SU-DHL-6 (cell line): ENCODE data around the gene SLC6A7.

Experiments
- H2AFZ ChIP-seq: fragments of 200-600 bp; sonication (generic); 2 replicates; pipeline ENCODE4 v1.6.1; 2014; ENCODE audit warnings: low read depth, mild to moderate bottlenecking, moderate library complexity, mixed read lengths, antibody characterized with exemption, low read length; ENCODE audit not compliant: severe bottlenecking
- H3F3A ChIP-seq: fragments of 200-600 bp; shearing (Covaris generic); 2 replicates; pipeline ENCODE4 v1.6.0; 2016; ENCODE audit warnings: antibody characterized with exemption, mild to moderate bottlenecking; ENCODE audit not compliant: insufficient read depth
- H3K27ac ChIP-seq: fragments of 200-600 bp; sonication (generic); 2 replicates; pipeline ENCODE4 v1.5.1; 2016; ENCODE audit warnings: low read depth, mild to moderate bottlenecking, low read length, moderate library complexity, mixed read lengths
- H3K27me3 ChIP-seq: fragments of 200-600 bp; sonication (generic), shearing (Covaris generic); 2 replicates; pipeline ENCODE4 v1.6.0; 2014; ENCODE audit warnings: mild to moderate bottlenecking, low read length
- H3K36me3 ChIP-seq: fragments of 200-600 bp; sonication (generic); 2 replicates; pipeline ENCODE4 v1.6.1; 2014; ENCODE audit warnings: mild to moderate bottlenecking, low read length, mixed read lengths
- H3K4me2 ChIP-seq: fragments of 300-600, 200-600 bp; shearing (Covaris generic), sonication (generic); 2 replicates; pipeline ENCODE4 v1.6.0; 2014; ENCODE audit warnings: low read length, low read depth, mild to moderate bottlenecking; ENCODE audit not compliant: poor library complexity, severe bottlenecking
- H3K4me3 ChIP-seq: fragments of 200-600 bp; sonication (generic); 2 replicates; pipeline ENCODE4 v1.5.1; 2014; ENCODE audit warnings: antibody characterized with exemption, low read length, mild to moderate bottlenecking, mixed read lengths; ENCODE audit not compliant: insufficient read depth, poor library complexity, severe bottlenecking
- H3K79me2 ChIP-seq: fragments of 200-600 bp; sonication (generic); 2 replicates; pipeline ENCODE4 v1.6.1; 2014; ENCODE audit warnings: mild to moderate bottlenecking, low read length, moderate library complexity; ENCODE audit not compliant: insufficient read depth
- H3K9ac ChIP-seq: fragments of 200-600 bp; sonication (generic); 2 replicates; pipeline ENCODE4 v1.7.0; 2014; ENCODE audit warnings: mild to moderate bottlenecking, low read length
- H3K9me2 ChIP-seq: fragments of 200-600 bp; sonication (generic); replicated peaks from 2 replicates; pipeline ENCODE4 v1.6.1; 2014; ENCODE audit warnings: low read length; ENCODE audit not compliant: insufficient read depth
- H3K9me3 ChIP-seq: fragments of 200-600 bp; sonication (generic); 2 replicates; pipeline ENCODE4 v1.6.1; 2014; ENCODE audit warnings: low read length, mixed read lengths; ENCODE audit not compliant: insufficient read depth
- H4K20me1 ChIP-seq: fragments of 200-600 bp; sonication (generic); 2 replicates; pipeline ENCODE4 v1.6.1; 2014; ENCODE audit warnings: low read depth, mild to moderate bottlenecking, antibody characterized with exemption, low read length, moderate library complexity, mixed read lengths
- CTCF ChIP-seq: fragments of 200-600 bp; sonication (generic); IDR thresholded peaks from one replicate; pipeline ENCODE4 v1.5.1; 2017; ENCODE audit warnings: antibody characterized with exemption, mild to moderate bottlenecking, low read length, moderate library complexity; ENCODE audit not compliant: insufficient read depth, poor library complexity, severe bottlenecking
- EZH2phosphoT487 ChIP-seq: fragments of 200-600 bp; sonication (generic), shearing (Covaris generic); conservative IDR thresholded peaks from 2 replicates; pipeline ENCODE4 v1.6.1; 2018; ENCODE audit warnings: mild to moderate bottlenecking, antibody characterized with exemption, low read length, moderate library complexity, mixed read lengths

Gene SLC6A7

GRCh38 chr5:150184006-150184405, 5.9 kb upstream of the SLC6A7 start:
- Histone ChIP-seq H3K9me3 (no peaks in the 10 kb centered on the region), H3K4me3 (no peak overlapping the region), H3K36me3 (no peaks in the 10 kb centered on the region), H3K27me3 (no peaks in the 10 kb centered on the region), H3K9ac (no peak overlapping the region), H3F3A (no peaks in the 10 kb centered on the region), H3K27ac (no peak overlapping the region), H3K9me2 (no peaks in the 10 kb centered on the region), H3K4me2 (no peak overlapping the region), H2AFZ (no peak overlapping the region), H4K20me1 (no peaks in the 10 kb centered on the region), H3K79me2 (no peaks in the 10 kb centered on the region)
- TF ChIP-seq CTCF: no peak
- TF ChIP-seq EZH2phosphoT487: no peak

- Histone ChIP-seq H3K9me2 (no peaks in the 10 kb centered on the region), H3K36me3 (no peaks in the 10 kb centered on the region), H3K79me2 (no peaks in the 10 kb centered on the region), H3K27ac (no peak overlapping the region), H3F3A (no peaks in the 10 kb centered on the region), H3K27me3 (no peaks in the 10 kb centered on the region), H4K20me1 (no peaks in the 10 kb centered on the region), H3K4me2 (no peak overlapping the region), H3K9ac (no peak overlapping the region), H3K4me3 (no peak overlapping the region), H3K9me3 (no peaks in the 10 kb centered on the region), H2AFZ (no peak overlapping the region)
- TF ChIP-seq CTCF: no peak
- no peak for TF ChIP-seq EZH2phosphoT487
Observed at GRCh38 chr5:150184990-150185912, 4.6 kb upstream of the SLC6A7 start.

- Histone ChIP-seq H3K79me2 (no peaks in the 10 kb centered on the region), H3K36me3 (no peaks in the 10 kb centered on the region), H3K27me3 (no peaks in the 10 kb centered on the region), H4K20me1 (no peaks in the 10 kb centered on the region), H3K27ac (no peak overlapping the region), H3K4me2 (no peak overlapping the region), H3K9me3 (no peaks in the 10 kb centered on the region), H3K4me3 (no peak overlapping the region), H2AFZ (no peak overlapping the region), H3F3A (no peaks in the 10 kb centered on the region), H3K9me2 (no peaks in the 10 kb centered on the region), H3K9ac (no peak overlapping the region)
- TF ChIP-seq CTCF (no peak), EZH2phosphoT487 (no peak)
Observed at GRCh38 chr5:150186137-150186536, 3.7 kb upstream of the SLC6A7 start.
